Smooth muscle cell (in vitro differentiated cells): ENCODE data around the gene HRAS. TPM values are rescaled to one million over a fixed set of nuclear protein-coding genes. Genes with fewer than 3 reads are reported as not detected.
A peak's percentile ranks its signal among the peaks of the same experiment; 100 is the strongest.

Experiments used
- DNase-seq: peaks from one replicate; lab custom pipeline; 2025; ENCODE audit not compliant: unreplicated experiment; lab: John Stamatoyannopoulos, UW
- H2AFZ ChIP-seq: fragments of 200-600 bp; sonication (generic); 2 replicates; pipeline ENCODE4 v1.6.0; 2016; ENCODE audit warnings: antibody characterized with exemption, low read depth, mild to moderate bottlenecking
- H3F3A ChIP-seq: fragments of 200-600 bp; sonication (generic); 2 replicates; pipeline ENCODE4 v1.6.0; 2017; ENCODE audit warnings: antibody characterized with exemption, low read depth
- H3K27ac ChIP-seq: fragments of 200-600 bp; sonication (generic); 2 replicates; pipeline ENCODE4 v1.5.1; 2016; ENCODE audit warnings: low read depth, mild to moderate bottlenecking
- H3K27me3 ChIP-seq: fragments of 200-600 bp; sonication (generic); 2 replicates; pipeline ENCODE4 v1.6.1; 2016; ENCODE audit warnings: low read depth, mild to moderate bottlenecking
- H3K36me3 ChIP-seq: fragments of 200-600 bp; sonication (generic); 2 replicates; pipeline ENCODE4 v1.5.1; 2016; ENCODE audit warnings: low read depth
- H3K4me1 ChIP-seq: fragments of 200-600 bp; sonication (generic); 2 replicates; pipeline ENCODE4 v1.5.1; 2016; ENCODE audit warnings: low read depth
- H3K4me2 ChIP-seq: fragments of 200-600 bp; sonication (generic); 2 replicates; pipeline ENCODE4 v1.6.0; 2016; ENCODE audit warnings: mild to moderate bottlenecking
- H3K4me3 ChIP-seq: fragments of 200-600 bp; sonication (generic); 2 replicates; pipeline ENCODE4 v1.5.1; 2016; ENCODE audit warnings: mild to moderate bottlenecking
- H3K79me2 ChIP-seq: fragments of 200-600 bp; sonication (generic); 2 replicates; pipeline ENCODE4 v1.6.0; 2016; ENCODE audit warnings: low read depth, mild to moderate bottlenecking
- H3K9ac ChIP-seq: fragments of 200-600 bp; sonication (generic); 2 replicates; pipeline ENCODE4 v1.6.0; 2016; ENCODE audit warnings: low read depth
- H3K9me3 ChIP-seq: fragments of 200-600 bp; sonication (generic); replicated peaks from 2 replicates; pipeline ENCODE4 v1.5.1; 2016; ENCODE audit warnings: low read depth
- H4K20me1 ChIP-seq: fragments of 200-600 bp; sonication (generic); 2 replicates; pipeline ENCODE4 v1.6.0; 2016; ENCODE audit warnings: low read depth
- CTCF ChIP-seq: fragments of 200-600 bp; sonication (generic); IDR thresholded peaks from 2 replicates; pipeline ENCODE4 v1.5.1; 2017; ENCODE audit warnings: borderline replicate concordance, mild to moderate bottlenecking, antibody characterized with exemption; ENCODE audit not compliant: insufficient read depth, poor library complexity, severe bottlenecking
- WGBS: methylation state at CpG from one replicate; pipeline ENCODE4 v1.1.7; 2016; ENCODE audit warnings: low lambda C conversion rate; 5-methylcytosine and 5-hydroxymethylcytosine counted together
- polyA plus RNA-seq: library from polyadenylated mRNA; unstranded; fragments of >200 nt; fragmentation: Nextera tagmentation; extraction: Ambion mirVana; gene quantifications from 2 replicates; pipeline ENCODE4 v1.2.1, GENCODE V29; 2016
- total RNA-seq: library from RNA; depleted of rRNA; stranded (reverse); fragments of >200 nt; gene quantifications from 2 replicates; pipeline ENCODE4 v1.2.3, GENCODE V29; 2014

Gene HRAS
- total and polyA plus RNA-seq, 2 experiments from 2014 or later = 39.9 to 59.1 TPM

GRCh38 chr11:555780-556661 is 20.6 kb upstream of the HRAS start:
- Histone ChIP-seq H3K27me3 (peaks cover 58% of the 10 kb centered on the region), H4K20me1 (no peaks in the 10 kb centered on the region), H3K4me1 (peaks cover 8% of the 10 kb centered on the region), H2AFZ (no peak overlapping the region), H3K79me2 (no peaks in the 10 kb centered on the region), H3K4me2 (peak overlapping the region; percentile 80), H3K4me3 (peak overlapping the region; percentile 41), H3K9me3 (no peaks in the 10 kb centered on the region), H3K36me3 (no peaks in the 10 kb centered on the region), H3F3A (no peaks in the 10 kb centered on the region), H3K9ac (no peak overlapping the region), H3K27ac (no peak overlapping the region)
- no peak for DNase-seq
- TF ChIP-seq CTCF = no peak
- 11% methylated on average over 58 of the region's 104 CpGs for WGBS

GRCh38 chr11:555227-555779 is 19.9 kb upstream of the HRAS start:
- no peak overlapping the region for H3K27ac ChIP-seq
- no peak for TF ChIP-seq CTCF
- no peak for DNase-seq
- H3K4me2 ChIP-seq = peak overlapping the region; percentile 80
- H3K9me3 ChIP-seq = no peaks in the 10 kb centered on the region
- H3K79me2 ChIP-seq = no peaks in the 10 kb centered on the region
- no peaks in the 10 kb centered on the region for H3K36me3 ChIP-seq
- H3K27me3 ChIP-seq = peaks cover 58% of the 10 kb centered on the region
- peaks cover 8% of the 10 kb centered on the region for H3K4me1 ChIP-seq
- H4K20me1 ChIP-seq = no peaks in the 10 kb centered on the region
- no peak overlapping the region for H3K9ac ChIP-seq
- H3K4me3 ChIP-seq = peak overlapping the region; percentile 41
- no peaks in the 10 kb centered on the region for H3F3A ChIP-seq
- no peak overlapping the region for H2AFZ ChIP-seq
- WGBS = 3% methylated on average over 31 of the region's 57 CpGs

GRCh38 chr11:554428-555226 is 19.3 kb upstream of the HRAS start:
- peaks cover 2% of the 10 kb centered on the region for H3K4me1 ChIP-seq
- peak overlapping the region; percentile 80 for H3K4me2 ChIP-seq
- no peak for DNase-seq
- H4K20me1 ChIP-seq = no peaks in the 10 kb centered on the region
- no peaks in the 10 kb centered on the region for H3K9me3 ChIP-seq
- H3K27ac ChIP-seq = no peak overlapping the region
- no peaks in the 10 kb centered on the region for H3F3A ChIP-seq
- peaks cover 58% of the 10 kb centered on the region for H3K27me3 ChIP-seq
- peak; percentile 52 for TF ChIP-seq CTCF
- peak overlapping the region; percentile 41 for H3K4me3 ChIP-seq
- no peaks in the 10 kb centered on the region for H3K79me2 ChIP-seq
- 13% methylated on average over 36 of the region's 60 CpGs for WGBS
- no peak overlapping the region for H3K9ac ChIP-seq
- no peaks in the 10 kb centered on the region for H3K36me3 ChIP-seq
- no peak overlapping the region for H2AFZ ChIP-seq
